SK-N-SH (cell line): ENCODE data around the gene SLX4IP. TPM values are rescaled to one million over a fixed set of nuclear protein-coding genes. Genes with fewer than 3 reads are reported as not detected.

Source experiments
- CTCF ChIA-PET: fragments of 300-600, 350-600 bp; formaldehyde crosslinking; extraction: SDS; loops from one replicate; lab custom pipeline; 2021; lab: Yijun Ruan, JAX
- POLR2A ChIA-PET: fragments of 350-600 bp; sonication (Branson Sonifier 250); formaldehyde crosslinking; extraction: SDS; loops from one replicate; lab custom pipeline; 2020; ENCODE audit warnings: antibody characterized with exemption, inconsistent platforms; lab: Yijun Ruan, JAX
- DNase-seq: peaks from one replicate; pipeline ENCODE4 v3.0.0; 2012
- H2AFZ ChIP-seq: fragments of 200-600 bp; sonication (generic); 2 replicates; pipeline ENCODE4 v1.8.1; 2016; ENCODE audit warnings: antibody characterized with exemption, mild to moderate bottlenecking, low read depth
- H3F3A ChIP-seq: fragments of 200-600 bp; sonication (generic); replicated peaks from 2 replicates; pipeline ENCODE3; 2016; ENCODE audit warnings: antibody characterized with exemption, mild to moderate bottlenecking; ENCODE audit not compliant: insufficient read depth
- H3K27ac ChIP-seq, 2 experiments: fragments of 200-500 bp in 1 of 2; fragments of 200-600 bp in 1 of 2; sonication (Bioruptor generic) in 1 of 2; sonication (generic), shearing (Covaris generic) in 1 of 2; 2 replicates each; pipeline versions ENCODE4 v1.5.1 to v1.6.1; 2014 to 2016; ENCODE audit warnings: low read depth in 2 of 2, inconsistent platforms in 1 of 2, low read length in 1 of 2, mild to moderate bottlenecking in 1 of 2, mixed read lengths in 1 of 2
- H3K27me3 ChIP-seq: fragments of 200-600 bp; sonication (generic), shearing (Covaris generic); 2 replicates; pipeline ENCODE4 v1.6.1; 2016; ENCODE audit warnings: mixed run types; ENCODE audit not compliant: insufficient read depth
- H3K36me3 ChIP-seq, 2 experiments: fragments of 200-500 bp in 1 of 2; fragments of 200-600 bp in 1 of 2; sonication (Bioruptor generic) in 1 of 2; sonication (generic) in 1 of 2; replicated peaks in 1 of 2; 2 replicates each; pipeline versions ENCODE3 to v1.5.1; 2014 to 2016; ENCODE audit warnings: low read length in 1 of 2, mild to moderate bottlenecking in 1 of 2; ENCODE audit not compliant: insufficient read depth in 2 of 2, control insufficient read depth in 1 of 2
- H3K4me1 ChIP-seq, 2 experiments: fragments of 200-500 bp in 1 of 2; fragments of 200-600 bp in 1 of 2; sonication (Bioruptor generic) in 1 of 2; sonication (generic), shearing (Covaris generic) in 1 of 2; 2 replicates each; pipeline versions ENCODE4 v1.5.1 to v1.6.1; 2014 to 2016; ENCODE audit warnings: low read depth in 1 of 2, low read length in 1 of 2, mixed run types in 1 of 2; ENCODE audit not compliant: insufficient read depth in 2 of 2, control insufficient read depth in 1 of 2
- H3K4me2 ChIP-seq: fragments of 200-600 bp; sonication (generic), shearing (Covaris generic); 2 replicates; pipeline ENCODE4 v1.6.1; 2017; ENCODE audit warnings: mixed run types
- H3K4me3 ChIP-seq, 2 experiments: fragments of 200-500 bp in 1 of 2; fragments of 200-600 bp in 1 of 2; sonication (Bioruptor generic) in 1 of 2; sonication (generic), shearing (Covaris generic) in 1 of 2; 2 replicates each; pipeline versions ENCODE4 v1.5.1 to v1.8.1; 2014 to 2016; ENCODE audit warnings: low read depth in 2 of 2, inconsistent platforms in 1 of 2, low read length in 1 of 2, mild to moderate bottlenecking in 1 of 2, mixed read lengths in 1 of 2, moderate library complexity in 1 of 2
- H3K79me2 ChIP-seq: fragments of 200-600 bp; sonication (generic); 2 replicates; pipeline ENCODE4 v1.8.1; 2017; ENCODE audit warnings: mild to moderate bottlenecking; ENCODE audit not compliant: insufficient read depth
- H3K9ac ChIP-seq: fragments of 200-600 bp; sonication (generic); 2 replicates; pipeline ENCODE4 v1.6.1; 2017; ENCODE audit warnings: mixed run types
- H3K9me2 ChIP-seq: fragments of 200-600 bp; sonication (generic); 2 replicates; pipeline ENCODE4 v1.6.1; 2017; ENCODE audit warnings: mixed run types
- H3K9me3 ChIP-seq: fragments of 200-600 bp; sonication (generic); 2 replicates; pipeline ENCODE4 v1.6.1; 2017; ENCODE audit warnings: mixed run types, mild to moderate bottlenecking, moderate library complexity
- H4K20me1 ChIP-seq: fragments of 200-600 bp; sonication (generic); 2 replicates; pipeline ENCODE4 v1.6.1; 2017; ENCODE audit warnings: mild to moderate bottlenecking, mixed run types; ENCODE audit not compliant: insufficient read depth
- CHD2 ChIP-seq: fragments of 150-350 bp; IDR thresholded peaks from 2 replicates; pipeline ENCODE4 v1.6.1; 2018; ENCODE audit warnings: low read length; ENCODE audit not compliant: partially characterized antibody
- ELF1 ChIP-seq: IDR thresholded peaks from 2 replicates; pipeline ENCODE4 v1.4.0; 2012
- EZH2phosphoT487 ChIP-seq: fragments of 200-600 bp; sonication (generic); IDR thresholded peaks from 2 replicates; pipeline ENCODE4 v1.6.1; 2017; ENCODE audit warnings: low read depth, mixed run types, mild to moderate bottlenecking, antibody characterized with exemption, moderate library complexity, borderline replicate concordance
- FOSL2 ChIP-seq: IDR thresholded peaks from 2 replicates; pipeline ENCODE4 v1.4.0; 2012; ENCODE audit warnings: low read depth, mild to moderate bottlenecking, moderate library complexity, borderline replicate concordance
- FOXM1 ChIP-seq: IDR thresholded peaks from 2 replicates; pipeline ENCODE4 v1.4.0; 2012; ENCODE audit warnings: low read depth, mild to moderate bottlenecking
- JUND ChIP-seq: IDR thresholded peaks from 2 replicates; pipeline ENCODE4 v1.4.0; 2012
- MEF2A ChIP-seq: IDR thresholded peaks from 2 replicates; pipeline ENCODE4 v1.4.0; 2012; ENCODE audit warnings: low read depth, borderline replicate concordance
- MXI1 ChIP-seq: IDR thresholded peaks from 2 replicates; pipeline ENCODE4 v1.6.1; 2012; ENCODE audit warnings: mild to moderate bottlenecking, low read depth, low read length, improper control_type of control experiment
- POLR2AphosphoS5 ChIP-seq: IDR thresholded peaks from 2 replicates; pipeline ENCODE4 v1.6.1; 2012; ENCODE audit warnings: low read depth, low read length
- RFX5 ChIP-seq: IDR thresholded peaks from 2 replicates; pipeline ENCODE4 v1.6.1; 2012; ENCODE audit warnings: mild to moderate bottlenecking, improper control_type of control experiment, low read length
- SIN3A ChIP-seq: IDR thresholded peaks from 2 replicates; pipeline ENCODE4 v1.6.1; 2012; ENCODE audit warnings: low read depth, mild to moderate bottlenecking, low read length, moderate library complexity, borderline replicate concordance
- SMC3 ChIP-seq: IDR thresholded peaks from 2 replicates; pipeline ENCODE4 v1.6.1; 2012; ENCODE audit warnings: low read depth, low read length, improper control_type of control experiment
- TCF12 ChIP-seq: IDR thresholded peaks from 2 replicates; pipeline ENCODE4 v1.4.0; 2012
- WGBS: methylation state at CpG from one replicate; pipeline ENCODE4 v1.1.6; 2017; ENCODE audit warnings: low lambda C conversion rate; 5-methylcytosine and 5-hydroxymethylcytosine counted together
- polyA plus RNA-seq, 3 experiments: library from polyadenylated mRNA; depleted of rRNA; stranded (reverse); fragments of >200 nt; gene quantifications; 2 replicates each; pipeline ENCODE4 v1.2.3, GENCODE V29; 2012
- TF ChIP-seq, protein P1 (sequence below): fragments of 150-350 bp; IDR thresholded peaks from 2 replicates; pipeline ENCODE4 v1.6.1; 2016; ENCODE audit warnings: mild to moderate bottlenecking, low read depth, low read length
- TF ChIP-seq, protein P2 (sequence below): IDR thresholded peaks from 2 replicates; pipeline ENCODE4 v1.6.1; 2012; ENCODE audit warnings: mild to moderate bottlenecking, low read depth, low read length, moderate library complexity
- TF ChIP-seq, protein P3 (sequence below): IDR thresholded peaks from 2 replicates; pipeline ENCODE4 v1.4.0; 2012; ENCODE audit warnings: low read depth, borderline replicate concordance
- TF ChIP-seq, protein P4 (sequence below): IDR thresholded peaks from 2 replicates; pipeline ENCODE4 v1.4.0; 2012; ENCODE audit warnings: low read depth
- TF ChIP-seq, protein P5 (sequence below): fragments of 200-600 bp; sonication (generic); IDR thresholded peaks from 2 replicates; pipeline ENCODE4 v1.6.1; 2017; ENCODE audit warnings: antibody characterized with exemption, mild to moderate bottlenecking, moderate library complexity

The SLX4IP gene
- polyA plus RNA-seq, 1 of the 3 experiments (the other 2 are of a cell fraction): 1.3 TPM

DNA sequence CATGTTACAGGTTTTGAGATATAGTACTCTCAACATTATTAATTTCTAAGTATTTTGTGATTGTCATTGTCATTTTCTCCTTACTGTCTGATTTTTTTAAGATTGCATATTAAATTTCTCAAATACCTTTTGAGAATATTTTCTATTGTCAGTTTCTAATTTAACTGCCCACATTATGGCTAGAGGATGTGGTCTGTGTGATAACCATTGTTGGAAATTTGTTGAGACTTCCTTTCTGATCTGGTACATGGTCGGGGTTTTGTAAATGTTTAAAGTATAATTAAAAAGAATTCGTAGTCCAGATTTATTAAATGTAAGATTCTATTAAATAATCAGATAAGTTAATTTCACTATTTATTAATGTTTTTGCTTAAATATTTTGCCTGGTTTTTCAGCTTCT is 60.1 kb downstream of the SLX4IP start:
- Histone ChIP-seq H3K4me2 (no peak overlapping the region), H3F3A (no peaks in the 10 kb centered on the region), H2AFZ (no peak overlapping the region), H3K9me2 (no peaks in the 10 kb centered on the region), H3K4me1 (peaks cover 0 to 4% of the 10 kb centered on the region in 2 experiments; a peak in 3 of 4 replicates), H3K9ac (no peak overlapping the region), H3K9me3 (no peaks in the 10 kb centered on the region), H3K36me3 (no peaks in the 10 kb centered on the region), H3K4me3 (no peak overlapping the region), H3K27ac (no peak overlapping the region), H4K20me1 (no peaks in the 10 kb centered on the region), H3K27me3 (no peaks in the 10 kb centered on the region), H3K79me2 (peaks cover 6% of the 10 kb centered on the region)
- ChIA-PET CTCF (interaction anchor here (1.0 kb wide), 1 partner anchor 11 kb away, joined by 3 read pairs; no protein-coding TSS in a partner anchor), POLR2A (no interaction called here)
- TF ChIP-seq MXI1 (no peak), MEF2A (no peak), RFX5 (no peak), CHD2 (no peak), TCF12 (no peak), JUND (no peak), FOXM1 (no peak), ELF1 (no peak), SIN3A (no peak), FOSL2 (no peak), SMC3 (no peak), EZH2phosphoT487 (no peak), POLR2AphosphoS5 (no peak)
- TF ChIP-seq, protein P1, sequence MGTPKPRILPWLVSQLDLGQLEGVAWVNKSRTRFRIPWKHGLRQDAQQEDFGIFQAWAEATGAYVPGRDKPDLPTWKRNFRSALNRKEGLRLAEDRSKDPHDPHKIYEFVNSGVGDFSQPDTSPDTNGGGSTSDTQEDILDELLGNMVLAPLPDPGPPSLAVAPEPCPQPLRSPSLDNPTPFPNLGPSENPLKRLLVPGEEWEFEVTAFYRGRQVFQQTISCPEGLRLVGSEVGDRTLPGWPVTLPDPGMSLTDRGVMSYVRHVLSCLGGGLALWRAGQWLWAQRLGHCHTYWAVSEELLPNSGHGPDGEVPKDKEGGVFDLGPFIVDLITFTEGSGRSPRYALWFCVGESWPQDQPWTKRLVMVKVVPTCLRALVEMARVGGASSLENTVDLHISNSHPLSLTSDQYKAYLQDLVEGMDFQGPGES: no peak
- TF ChIP-seq, protein P2, sequence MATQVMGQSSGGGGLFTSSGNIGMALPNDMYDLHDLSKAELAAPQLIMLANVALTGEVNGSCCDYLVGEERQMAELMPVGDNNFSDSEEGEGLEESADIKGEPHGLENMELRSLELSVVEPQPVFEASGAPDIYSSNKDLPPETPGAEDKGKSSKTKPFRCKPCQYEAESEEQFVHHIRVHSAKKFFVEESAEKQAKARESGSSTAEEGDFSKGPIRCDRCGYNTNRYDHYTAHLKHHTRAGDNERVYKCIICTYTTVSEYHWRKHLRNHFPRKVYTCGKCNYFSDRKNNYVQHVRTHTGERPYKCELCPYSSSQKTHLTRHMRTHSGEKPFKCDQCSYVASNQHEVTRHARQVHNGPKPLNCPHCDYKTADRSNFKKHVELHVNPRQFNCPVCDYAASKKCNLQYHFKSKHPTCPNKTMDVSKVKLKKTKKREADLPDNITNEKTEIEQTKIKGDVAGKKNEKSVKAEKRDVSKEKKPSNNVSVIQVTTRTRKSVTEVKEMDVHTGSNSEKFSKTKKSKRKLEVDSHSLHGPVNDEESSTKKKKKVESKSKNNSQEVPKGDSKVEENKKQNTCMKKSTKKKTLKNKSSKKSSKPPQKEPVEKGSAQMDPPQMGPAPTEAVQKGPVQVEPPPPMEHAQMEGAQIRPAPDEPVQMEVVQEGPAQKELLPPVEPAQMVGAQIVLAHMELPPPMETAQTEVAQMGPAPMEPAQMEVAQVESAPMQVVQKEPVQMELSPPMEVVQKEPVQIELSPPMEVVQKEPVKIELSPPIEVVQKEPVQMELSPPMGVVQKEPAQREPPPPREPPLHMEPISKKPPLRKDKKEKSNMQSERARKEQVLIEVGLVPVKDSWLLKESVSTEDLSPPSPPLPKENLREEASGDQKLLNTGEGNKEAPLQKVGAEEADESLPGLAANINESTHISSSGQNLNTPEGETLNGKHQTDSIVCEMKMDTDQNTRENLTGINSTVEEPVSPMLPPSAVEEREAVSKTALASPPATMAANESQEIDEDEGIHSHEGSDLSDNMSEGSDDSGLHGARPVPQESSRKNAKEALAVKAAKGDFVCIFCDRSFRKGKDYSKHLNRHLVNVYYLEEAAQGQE: no peak
- TF ChIP-seq, protein P3, sequence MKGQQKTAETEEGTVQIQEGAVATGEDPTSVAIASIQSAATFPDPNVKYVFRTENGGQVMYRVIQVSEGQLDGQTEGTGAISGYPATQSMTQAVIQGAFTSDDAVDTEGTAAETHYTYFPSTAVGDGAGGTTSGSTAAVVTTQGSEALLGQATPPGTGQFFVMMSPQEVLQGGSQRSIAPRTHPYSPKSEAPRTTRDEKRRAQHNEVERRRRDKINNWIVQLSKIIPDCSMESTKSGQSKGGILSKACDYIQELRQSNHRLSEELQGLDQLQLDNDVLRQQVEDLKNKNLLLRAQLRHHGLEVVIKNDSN: no peak
- TF ChIP-seq, protein P4, sequence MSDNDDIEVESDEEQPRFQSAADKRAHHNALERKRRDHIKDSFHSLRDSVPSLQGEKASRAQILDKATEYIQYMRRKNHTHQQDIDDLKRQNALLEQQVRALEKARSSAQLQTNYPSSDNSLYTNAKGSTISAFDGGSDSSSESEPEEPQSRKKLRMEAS: no peak
- TF ChIP-seq, protein P5, sequence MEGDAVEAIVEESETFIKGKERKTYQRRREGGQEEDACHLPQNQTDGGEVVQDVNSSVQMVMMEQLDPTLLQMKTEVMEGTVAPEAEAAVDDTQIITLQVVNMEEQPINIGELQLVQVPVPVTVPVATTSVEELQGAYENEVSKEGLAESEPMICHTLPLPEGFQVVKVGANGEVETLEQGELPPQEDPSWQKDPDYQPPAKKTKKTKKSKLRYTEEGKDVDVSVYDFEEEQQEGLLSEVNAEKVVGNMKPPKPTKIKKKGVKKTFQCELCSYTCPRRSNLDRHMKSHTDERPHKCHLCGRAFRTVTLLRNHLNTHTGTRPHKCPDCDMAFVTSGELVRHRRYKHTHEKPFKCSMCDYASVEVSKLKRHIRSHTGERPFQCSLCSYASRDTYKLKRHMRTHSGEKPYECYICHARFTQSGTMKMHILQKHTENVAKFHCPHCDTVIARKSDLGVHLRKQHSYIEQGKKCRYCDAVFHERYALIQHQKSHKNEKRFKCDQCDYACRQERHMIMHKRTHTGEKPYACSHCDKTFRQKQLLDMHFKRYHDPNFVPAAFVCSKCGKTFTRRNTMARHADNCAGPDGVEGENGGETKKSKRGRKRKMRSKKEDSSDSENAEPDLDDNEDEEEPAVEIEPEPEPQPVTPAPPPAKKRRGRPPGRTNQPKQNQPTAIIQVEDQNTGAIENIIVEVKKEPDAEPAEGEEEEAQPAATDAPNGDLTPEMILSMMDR: no peak
- DNase-seq: no peak
- WGBS: 89% methylated on average over 2 of the region's 2 CpGs
